Measurements from ENCODE around the gene MAP3K19. TPM values are rescaled to one million over a fixed set of nuclear protein-coding genes. Genes with fewer than 3 reads are reported as not detected.

The MAP3K19 gene
- total and polyA plus RNA-seq, 11 donors, result not detected

DNA sequence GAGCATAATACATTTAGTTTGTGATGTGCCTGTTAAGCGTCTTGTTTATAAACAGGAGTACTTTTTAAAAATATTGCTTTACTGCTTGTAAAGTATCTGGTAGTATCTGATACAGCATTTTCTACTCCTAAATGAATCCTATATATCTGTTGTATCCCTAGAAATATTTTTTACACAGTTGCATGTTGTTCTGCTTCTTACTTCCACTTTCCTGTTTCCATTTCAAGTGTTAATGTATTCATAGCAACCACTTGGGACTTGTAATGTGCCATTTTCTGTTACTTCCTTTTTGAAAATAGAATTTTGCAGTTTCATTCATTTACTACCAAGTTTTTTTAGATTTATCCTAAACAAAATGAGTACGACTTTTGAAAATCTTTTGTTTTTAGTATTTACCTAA is 103.7 kb downstream of the MAP3K19 start:
- intact Hi-C loops (cut with DNase I), result no loop called here
- no peak overlapping the region for H3K4me3 ChIP-seq
- peaks cover 0 to 20% (median 0%) of the 10 kb centered on the region in 12 donors for H3K4me1 ChIP-seq
- peaks cover 0 to 89% (median 77%) of the 10 kb centered on the region in 9 donors for H3K36me3 ChIP-seq
- H3K27me3 ChIP-seq, result no peaks in the 10 kb centered on the region
- DNase-seq, result no peak
- no peak for ATAC-seq
- WGBS, 4 donors, result 79 to 85% (median 83%) methylated on average over 2 of the region's 2 CpGs
- H3K9me3 ChIP-seq, result no peaks in the 10 kb centered on the region
- no peak overlapping the region for H3K27ac ChIP-seq
- TF ChIP-seq, protein P1, sequence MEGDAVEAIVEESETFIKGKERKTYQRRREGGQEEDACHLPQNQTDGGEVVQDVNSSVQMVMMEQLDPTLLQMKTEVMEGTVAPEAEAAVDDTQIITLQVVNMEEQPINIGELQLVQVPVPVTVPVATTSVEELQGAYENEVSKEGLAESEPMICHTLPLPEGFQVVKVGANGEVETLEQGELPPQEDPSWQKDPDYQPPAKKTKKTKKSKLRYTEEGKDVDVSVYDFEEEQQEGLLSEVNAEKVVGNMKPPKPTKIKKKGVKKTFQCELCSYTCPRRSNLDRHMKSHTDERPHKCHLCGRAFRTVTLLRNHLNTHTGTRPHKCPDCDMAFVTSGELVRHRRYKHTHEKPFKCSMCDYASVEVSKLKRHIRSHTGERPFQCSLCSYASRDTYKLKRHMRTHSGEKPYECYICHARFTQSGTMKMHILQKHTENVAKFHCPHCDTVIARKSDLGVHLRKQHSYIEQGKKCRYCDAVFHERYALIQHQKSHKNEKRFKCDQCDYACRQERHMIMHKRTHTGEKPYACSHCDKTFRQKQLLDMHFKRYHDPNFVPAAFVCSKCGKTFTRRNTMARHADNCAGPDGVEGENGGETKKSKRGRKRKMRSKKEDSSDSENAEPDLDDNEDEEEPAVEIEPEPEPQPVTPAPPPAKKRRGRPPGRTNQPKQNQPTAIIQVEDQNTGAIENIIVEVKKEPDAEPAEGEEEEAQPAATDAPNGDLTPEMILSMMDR (IDR thresholded peaks at IDR 0.05), result no peak
- TF ChIP-seq POLR2A (IDR thresholded peaks at IDR 0.05), result no peak

DNA sequence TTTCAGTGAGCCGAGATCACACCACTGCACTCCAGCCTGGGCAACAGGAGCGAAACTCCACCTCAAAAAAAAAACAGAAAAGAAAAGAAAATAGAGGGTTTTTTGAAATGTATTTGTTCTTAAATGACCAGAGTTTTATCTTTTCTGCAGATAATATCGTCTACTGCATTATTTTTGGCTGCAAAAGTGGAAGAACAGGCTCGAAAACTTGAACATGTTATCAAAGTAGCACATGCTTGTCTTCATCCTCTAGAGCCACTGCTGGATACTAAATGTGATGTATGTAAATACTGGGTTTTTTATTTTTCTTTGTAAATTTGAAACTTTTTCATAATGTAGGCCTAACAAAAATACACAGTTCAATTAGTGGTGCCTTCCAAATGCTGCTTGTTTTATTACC is 110.6 kb downstream of the MAP3K19 start:
- ATAC-seq, result no peak
- WGBS, 4 donors, result 66 to 76% (median 70%) methylated on average over 4 of the region's 4 CpGs
- peaks cover 0 to 64% (median 53%) of the 10 kb centered on the region in 9 donors for H3K36me3 ChIP-seq
- no peak overlapping the region for H3K4me3 ChIP-seq
- peaks cover 7 to 56% (median 42%) of the 10 kb centered on the region in 12 donors for H3K4me1 ChIP-seq
- H3K27ac ChIP-seq, result no peak overlapping the region
- no peaks in the 10 kb centered on the region for H3K9me3 ChIP-seq
- intact Hi-C loops (cut with DNase I), result no loop called here
- no peaks in the 10 kb centered on the region for H3K27me3 ChIP-seq
- no peak for TF ChIP-seq POLR2A (IDR thresholded peaks at IDR 0.05)
- TF ChIP-seq, protein P1 (IDR thresholded peaks at IDR 0.05), result no peak
- no peak for DNase-seq

DNA sequence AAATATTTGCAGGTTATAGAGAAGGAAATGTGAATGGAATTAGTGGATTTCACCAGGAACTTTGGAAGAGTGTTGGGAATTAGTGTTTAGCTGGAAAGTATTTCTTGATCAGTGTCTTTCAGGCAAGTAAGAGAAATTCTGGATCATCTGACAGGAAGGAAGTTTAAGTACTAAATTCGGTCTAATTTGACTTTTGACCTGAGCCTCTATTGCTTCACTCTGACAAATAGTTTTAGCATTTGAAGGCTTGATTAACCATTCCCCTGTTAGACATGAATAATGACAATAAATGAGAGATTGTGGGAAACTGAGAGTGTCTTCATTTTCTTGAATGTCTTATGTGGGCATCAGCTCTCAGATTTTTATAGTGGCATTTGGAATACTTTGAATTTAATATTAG is 112.6 kb downstream of the MAP3K19 start:
- Histone ChIP-seq H3K27ac (no peak overlapping the region), H3K27me3 (no peaks in the 10 kb centered on the region), H3K9me3 (no peaks in the 10 kb centered on the region), H3K4me3 (no peak overlapping the region), H3K4me1 (peaks cover 7 to 67% (median 48%) of the 10 kb centered on the region in 12 donors), H3K36me3 (peaks cover 0 to 44% (median 34%) of the 10 kb centered on the region in 9 donors)
- DNase-seq (no peak), ATAC-seq (no peak)
- no peak for TF ChIP-seq POLR2A (IDR thresholded peaks at IDR 0.05)
- TF ChIP-seq, protein P1 (IDR thresholded peaks at IDR 0.05), result no peak
- WGBS, 4 donors, result 11 to 33% (median 17%) methylated on average over 1 of the region's 1 CpG
- intact Hi-C loops (cut with DNase I), result no loop called here

DNA sequence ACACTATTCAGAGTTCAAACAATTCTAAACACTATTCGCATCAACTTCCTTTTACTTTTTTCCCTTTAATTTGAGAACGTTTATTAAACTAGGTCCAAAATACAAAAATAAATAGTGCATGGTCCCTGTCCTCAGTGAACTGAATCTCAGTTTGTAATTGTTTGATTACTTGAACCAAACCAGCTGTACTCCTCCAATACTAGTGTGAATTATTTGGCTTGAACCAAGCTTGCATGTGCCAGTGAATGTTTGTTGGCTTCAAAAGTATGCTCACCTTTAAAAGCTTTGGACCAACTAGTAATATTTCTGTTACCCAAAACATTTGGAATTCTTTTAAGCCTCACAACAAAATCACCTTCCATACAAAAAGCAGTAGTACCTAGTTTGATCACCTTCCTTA is 113.1 kb downstream of the MAP3K19 start:
- TF ChIP-seq POLR2A (IDR thresholded peaks at IDR 0.05), result no peak
- TF ChIP-seq, protein P1 (IDR thresholded peaks at IDR 0.05), result no peak
- WGBS, 4 donors, result 59 to 61% (median 60%) methylated on average over 2 of the region's 2 CpGs
- no peak overlapping the region for H3K4me3 ChIP-seq
- H3K27ac ChIP-seq, result no peak overlapping the region
- H3K36me3 ChIP-seq, result peaks cover 0 to 39% (median 29%) of the 10 kb centered on the region in 9 donors
- no peaks in the 10 kb centered on the region for H3K9me3 ChIP-seq
- H3K27me3 ChIP-seq, result no peaks in the 10 kb centered on the region
- intact Hi-C loops (cut with DNase I), result no loop called here
- peaks cover 7 to 67% (median 48%) of the 10 kb centered on the region in 12 donors for H3K4me1 ChIP-seq
- ATAC-seq, result no peak
- DNase-seq, result no peak

Measured in heart left ventricle (tissue), 16 donors.